HG02885 (cell line): Measurements from ENCODE around the gene SCRT2.
"Not testable (repeated sequence)": the region's sequence is repeated elsewhere in the genome, so short reads cannot be mapped to it uniquely, and the experiment has no call there.

Experiments used
- ATAC-seq: cut with Tn5 transposase; IDR thresholded peaks from one replicate; pipeline ENCODE4 v1.9.1; 2021; ENCODE audit warnings: mild to moderate bottlenecking; ENCODE audit not compliant: unreplicated experiment, poor library complexity

The SCRT2 gene

DNA sequence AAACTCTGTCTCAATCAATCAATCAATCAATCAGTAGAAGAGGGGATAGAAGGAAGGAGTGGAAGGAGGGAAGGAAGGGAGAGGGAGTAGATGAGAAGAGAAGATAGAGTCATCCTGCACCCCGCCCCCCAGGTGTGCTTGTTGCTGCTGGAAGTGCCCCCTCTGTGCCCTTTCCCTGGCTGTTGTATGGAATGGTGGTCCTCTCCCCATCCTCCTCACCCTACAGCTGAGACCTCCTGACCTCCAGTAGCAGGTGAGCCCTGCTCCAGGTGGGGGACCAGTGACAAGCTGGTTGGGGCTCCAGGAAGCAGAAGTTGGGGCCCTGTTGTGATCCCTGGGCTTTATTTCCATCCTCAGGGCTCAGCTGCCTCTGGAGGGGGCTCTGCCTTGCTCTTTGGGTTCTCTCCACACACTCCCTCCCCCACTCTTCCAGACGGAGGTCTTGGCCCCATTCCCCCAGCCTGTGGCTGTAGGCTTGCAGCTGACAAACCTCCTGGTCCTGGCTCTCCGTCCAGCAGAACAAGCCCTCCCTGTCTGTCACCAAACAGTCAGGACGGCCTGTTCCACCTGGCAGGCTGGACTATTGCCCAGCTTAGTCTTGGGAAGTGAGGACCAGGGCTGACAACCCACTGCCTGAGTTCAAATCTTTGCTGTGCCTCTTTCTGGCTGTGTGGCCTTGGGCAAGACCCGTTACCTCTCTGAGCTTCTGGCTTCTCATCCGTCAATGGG, 26.0 kb upstream of the SCRT2 start:
- no peak for ATAC-seq

- ATAC-seq = no peak
Measured at GRCh38 chr20:699811-700338, 24.3 kb upstream of the SCRT2 start.

GRCh38 chr20:699342-699741, 23.7 kb upstream of the SCRT2 start:
- ATAC-seq = no peak

DNA sequence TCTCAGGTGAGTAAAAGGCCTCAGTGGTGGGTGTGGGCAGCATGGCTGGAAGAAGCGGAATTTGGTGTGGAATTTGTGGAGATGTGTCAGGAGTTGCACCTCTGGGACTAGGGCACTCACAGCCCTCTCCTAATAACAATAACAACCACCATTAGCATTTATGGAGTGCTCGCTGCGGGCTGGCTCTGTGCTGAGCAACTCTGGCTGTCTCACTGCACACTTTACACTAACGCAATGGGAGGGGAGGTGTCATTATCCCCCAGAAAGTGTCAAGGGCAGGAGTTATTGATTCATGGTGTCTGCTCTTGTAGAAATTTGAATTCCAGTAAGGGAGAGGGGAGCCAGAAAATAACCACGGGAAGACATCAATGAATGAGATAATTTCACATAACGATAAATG, 22.7 kb upstream of the SCRT2 start:
- ATAC-seq = no peak

DNA sequence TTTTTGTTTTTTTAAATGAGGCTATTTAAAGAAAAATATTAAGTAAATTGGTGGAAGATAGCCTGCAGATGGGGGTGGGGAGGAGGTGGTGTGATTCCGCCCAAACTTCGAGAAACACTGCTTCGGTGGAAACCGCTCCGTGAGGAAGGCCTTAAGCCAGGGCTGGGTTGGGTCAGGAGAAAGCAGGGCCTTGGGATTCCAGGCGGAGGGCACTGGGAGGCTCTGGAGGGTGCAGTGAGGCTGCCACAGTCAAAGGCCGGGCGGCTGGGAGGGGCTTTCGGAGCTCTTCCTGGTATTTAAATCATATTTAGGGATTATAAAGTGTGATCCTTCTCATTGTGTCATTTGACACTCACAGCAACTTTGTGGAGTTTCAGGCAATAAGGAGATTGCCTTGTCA, 22.2 kb upstream of the SCRT2 start:
- no peak for ATAC-seq

GRCh38 chr20:695165-695866, 19.7 kb upstream of the SCRT2 start:
- ATAC-seq = no peak

DNA sequence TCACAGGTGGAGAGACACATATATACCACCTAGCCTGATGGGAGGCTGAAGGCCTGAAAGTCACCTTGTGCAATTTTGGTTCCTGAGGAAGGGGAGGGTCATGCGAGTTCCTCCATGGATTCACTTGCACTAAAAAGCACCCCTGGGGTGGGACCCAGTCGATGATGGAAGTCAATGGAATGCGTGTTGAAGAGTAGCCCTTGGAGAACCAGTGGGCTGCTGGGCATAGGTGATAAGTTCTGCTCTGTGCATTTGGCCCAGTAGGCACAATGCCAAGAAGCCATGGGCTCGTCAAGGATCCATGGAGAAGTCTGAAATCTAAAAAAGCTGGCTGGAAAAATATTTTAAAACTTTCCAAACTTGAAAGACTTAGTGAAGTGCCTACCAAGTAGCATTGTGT, 18.9 kb upstream of the SCRT2 start:
- ATAC-seq = no peak

DNA sequence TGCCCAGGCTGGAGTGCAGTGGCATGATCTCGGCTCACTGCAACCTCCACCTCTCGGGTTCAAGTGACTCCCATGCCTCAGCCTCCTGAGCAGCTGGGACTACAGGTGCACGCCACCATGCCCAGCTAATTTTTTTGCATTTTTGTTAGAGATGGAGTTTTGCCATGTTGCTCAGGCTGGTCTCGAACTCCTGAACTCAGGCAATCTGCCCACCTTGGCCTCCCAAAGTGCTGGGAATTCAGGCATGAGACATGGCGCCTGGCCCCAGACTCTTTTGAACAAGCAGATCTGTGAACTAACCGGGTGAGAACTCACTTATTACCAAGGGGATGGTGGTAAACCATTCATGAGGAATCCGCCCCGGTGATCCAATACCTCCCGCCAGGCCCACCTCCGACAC, 18.2 kb upstream of the SCRT2 start:
- not testable (repeated sequence) for ATAC-seq

DNA sequence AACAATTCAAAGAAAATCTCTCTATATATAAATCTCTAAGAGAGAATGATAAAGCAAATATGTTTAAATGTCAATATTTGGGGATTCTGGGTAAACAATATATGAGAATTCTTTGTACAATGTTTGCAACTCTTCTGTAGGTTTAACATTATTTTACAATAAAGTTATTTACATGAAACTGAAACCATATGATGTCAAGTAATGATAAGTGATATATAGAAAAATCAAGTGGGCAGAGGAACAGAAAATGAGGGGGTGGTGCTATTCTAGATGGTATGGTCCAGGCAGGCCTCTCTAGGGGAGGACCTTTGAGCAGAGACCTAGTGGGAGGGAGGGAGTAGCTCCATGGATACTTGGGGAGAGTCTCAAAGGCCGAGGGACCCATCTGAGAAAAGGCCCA, 16.4 kb upstream of the SCRT2 start:
- ATAC-seq = no peak

GRCh38 chr20:689947-690346, 14.3 kb upstream of the SCRT2 start:
- ATAC-seq = no peak

DNA sequence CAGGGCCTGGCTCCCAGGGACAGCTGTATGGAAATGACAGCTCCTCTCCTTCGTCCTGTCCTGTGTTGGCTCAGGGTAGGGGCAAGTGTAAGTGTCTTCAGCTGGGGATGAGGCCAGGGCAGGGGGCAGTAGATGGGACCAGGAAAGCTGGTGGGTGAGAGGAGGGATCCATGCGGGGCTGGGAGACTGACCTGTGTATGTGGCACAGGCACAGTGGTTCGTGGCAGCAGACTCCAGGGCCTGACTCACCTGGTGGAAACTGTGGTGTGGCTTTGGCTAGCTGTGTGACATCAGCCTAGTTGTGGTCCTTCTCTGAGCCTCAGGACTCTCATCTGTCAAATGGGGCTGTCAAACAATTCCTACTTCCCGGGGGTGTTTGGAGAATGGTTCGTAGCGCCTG, 13.7 kb upstream of the SCRT2 start:
- ATAC-seq = no peak

GRCh38 chr20:688809-689212, 13.2 kb upstream of the SCRT2 start:
- ATAC-seq = no peak

- ATAC-seq = no peak
Measured at GRCh38 chr20:687468-688203, 12.0 kb upstream of the SCRT2 start.

DNA sequence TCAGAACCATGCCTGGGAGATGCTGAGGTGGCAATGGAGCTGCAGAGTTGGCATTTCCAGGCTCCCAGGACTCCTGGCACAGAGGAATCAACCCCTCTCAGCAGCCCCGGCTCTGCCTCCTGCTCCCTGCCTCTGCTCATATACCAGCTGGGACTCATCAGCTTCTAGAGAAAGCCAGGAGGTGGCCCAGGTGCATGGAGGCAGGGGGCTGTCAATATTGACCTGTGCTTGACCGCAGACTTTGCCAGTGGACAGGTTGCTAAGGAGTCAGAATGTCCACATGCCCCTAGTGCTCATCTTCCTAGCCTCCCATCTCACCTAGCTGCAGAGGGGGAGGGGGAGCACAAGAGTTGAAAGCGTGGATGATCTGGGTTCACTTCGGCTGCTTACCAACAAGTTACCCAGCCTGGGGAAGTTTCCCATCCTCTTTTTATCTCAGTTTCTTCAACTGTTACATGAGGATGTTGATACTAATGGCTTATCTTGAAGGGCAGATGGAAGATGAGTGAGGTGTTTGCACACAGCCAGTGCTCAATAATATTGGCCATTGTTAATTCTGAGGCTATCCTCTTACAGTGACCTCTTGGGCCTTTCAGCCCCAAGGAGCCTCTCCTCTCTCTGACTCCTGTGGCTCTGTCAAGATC, 9.2 kb upstream of the SCRT2 start:
- no peak for ATAC-seq

DNA sequence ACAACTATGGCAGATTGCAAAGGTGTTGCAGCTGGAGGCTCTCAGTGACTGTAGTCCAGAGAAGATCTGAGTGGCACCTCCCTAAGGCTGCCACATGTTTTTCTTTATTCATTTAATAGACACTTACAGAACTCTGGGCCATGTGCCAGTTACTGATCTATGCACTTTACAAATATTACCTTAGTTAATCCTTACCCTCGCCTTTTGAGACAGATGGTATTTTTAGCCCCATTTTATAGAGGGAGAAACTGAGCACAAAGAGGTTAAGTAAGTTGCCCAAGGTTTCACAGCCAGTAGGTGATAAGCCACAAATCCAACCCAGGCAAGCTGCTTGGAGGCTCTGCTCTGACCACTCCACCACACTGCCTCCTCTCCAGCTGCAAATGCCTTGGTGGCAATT, 6.5 kb upstream of the SCRT2 start:
- ATAC-seq = no peak

- ATAC-seq = no peak
Measured at GRCh38 chr20:680638-681187, 5.1 kb upstream of the SCRT2 start.

DNA sequence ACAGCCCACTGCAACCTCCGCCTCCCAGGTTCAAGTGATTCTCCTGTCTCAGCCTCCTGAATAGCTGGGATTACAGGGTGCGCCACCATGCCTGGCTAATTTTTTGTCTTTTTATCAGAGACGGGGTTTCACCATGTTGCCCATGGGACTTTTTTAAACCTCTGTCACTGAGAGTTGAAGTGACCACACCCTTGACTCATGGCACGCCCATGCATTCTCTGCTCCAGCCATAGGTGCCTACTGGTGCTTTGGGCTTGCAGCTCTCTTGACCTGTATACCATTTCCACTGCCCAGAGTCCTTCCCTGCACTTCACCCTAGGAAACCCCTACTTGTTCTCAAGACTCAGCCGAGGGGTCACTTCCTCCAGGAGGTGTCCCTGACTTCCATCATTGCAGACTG, 2.4 kb upstream of the SCRT2 start:
- ATAC-seq = no peak

GRCh38 chr20:676967-677366, 1.4 kb upstream of the SCRT2 start:
- ATAC-seq = no peak

GRCh38 chr20:676315-676937, 824 bp upstream of the SCRT2 start:
- ATAC-seq = no peak

DNA sequence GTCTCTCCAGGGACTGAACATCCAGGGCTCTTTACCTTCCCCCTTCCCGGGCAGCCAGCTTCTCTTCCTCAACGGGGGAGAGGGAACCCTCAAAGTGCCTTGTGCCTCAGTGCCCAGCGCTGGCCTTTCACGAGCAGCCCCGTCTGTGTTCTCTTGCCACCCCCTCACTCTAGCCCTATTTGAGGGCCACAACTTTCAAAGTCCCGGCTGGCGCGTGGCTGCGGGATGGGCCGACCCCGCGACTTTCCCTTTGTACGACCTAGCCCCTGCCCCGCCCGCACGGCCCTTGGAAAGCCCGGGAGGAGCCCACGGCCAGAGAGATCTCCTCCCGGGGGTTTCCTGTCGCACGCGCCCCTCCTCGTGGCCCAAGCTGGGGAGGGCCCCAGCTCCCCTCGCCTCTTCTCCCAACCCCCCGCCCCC, 559 bp downstream of the SCRT2 start:
- ATAC-seq = no peak
